ENCODE measurements around the gene PSAPL1.
"Not testable (repeated sequence)": the region's sequence is repeated elsewhere in the genome, so short reads cannot be mapped to it uniquely, and the experiment has no call there.

The PSAPL1 gene

DNA sequence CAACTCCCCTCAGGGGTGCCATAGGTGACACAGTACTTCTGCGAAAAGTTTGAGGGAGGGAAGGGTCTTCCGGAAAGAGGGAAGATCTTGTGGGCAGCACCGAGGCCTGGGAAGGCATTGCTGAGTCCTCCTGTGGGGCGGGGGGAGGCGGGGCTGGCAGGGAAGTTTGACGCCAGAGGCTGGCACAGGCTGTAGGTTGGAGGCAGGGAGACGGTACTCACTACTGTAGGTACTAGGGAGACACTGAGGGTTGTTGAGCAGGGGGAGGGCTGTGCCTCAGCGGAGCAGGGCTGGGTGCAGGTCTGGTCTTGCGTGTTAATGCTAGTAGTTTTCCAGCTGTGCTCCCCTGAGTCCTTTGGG lies 23.3 kb upstream of the PSAPL1 start:
- no peak for DNase-seq

DNA sequence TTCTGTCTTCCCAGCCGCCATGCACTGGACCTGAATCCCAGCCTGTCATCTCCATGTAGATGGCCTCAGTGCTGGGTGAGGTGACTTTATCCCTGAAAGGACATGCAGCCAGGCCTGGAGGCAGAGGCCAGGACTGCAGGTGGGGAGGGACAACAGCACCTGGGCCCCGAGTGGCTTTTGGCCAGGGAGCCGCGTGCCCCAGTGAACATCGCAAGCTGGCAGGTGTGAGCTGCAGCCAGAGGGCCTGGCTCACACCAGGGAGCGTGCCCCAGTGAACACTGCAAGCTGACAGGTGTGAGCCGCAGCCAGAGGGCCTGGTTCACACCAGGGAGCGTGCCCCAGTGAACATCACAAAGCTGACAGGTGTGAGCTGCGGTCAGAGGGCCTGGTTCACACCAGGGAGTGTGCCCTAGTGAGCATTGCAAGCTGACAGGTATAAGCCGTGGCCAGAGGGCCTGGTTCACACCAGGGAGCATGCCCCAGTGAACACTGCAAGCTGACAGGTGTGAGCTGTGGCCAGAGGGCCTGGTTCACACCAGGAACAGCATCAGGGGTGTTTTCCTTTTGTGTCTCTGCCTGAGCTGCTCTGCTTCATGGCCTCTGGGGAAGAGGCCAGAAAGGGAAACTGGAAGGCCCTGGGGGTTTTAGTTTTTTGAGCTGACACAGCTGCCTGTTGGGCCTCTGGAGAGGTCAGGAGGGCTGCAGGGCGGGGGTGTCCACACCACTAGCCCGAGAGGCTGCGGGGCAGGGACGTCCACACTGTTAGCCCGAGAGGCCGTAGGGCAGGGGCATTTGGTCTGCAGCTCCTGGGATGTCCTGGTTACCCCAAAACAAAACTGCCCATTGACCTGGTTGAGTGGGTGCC lies 22.7 kb upstream of the PSAPL1 start:
- DNase-seq: no peak

DNA sequence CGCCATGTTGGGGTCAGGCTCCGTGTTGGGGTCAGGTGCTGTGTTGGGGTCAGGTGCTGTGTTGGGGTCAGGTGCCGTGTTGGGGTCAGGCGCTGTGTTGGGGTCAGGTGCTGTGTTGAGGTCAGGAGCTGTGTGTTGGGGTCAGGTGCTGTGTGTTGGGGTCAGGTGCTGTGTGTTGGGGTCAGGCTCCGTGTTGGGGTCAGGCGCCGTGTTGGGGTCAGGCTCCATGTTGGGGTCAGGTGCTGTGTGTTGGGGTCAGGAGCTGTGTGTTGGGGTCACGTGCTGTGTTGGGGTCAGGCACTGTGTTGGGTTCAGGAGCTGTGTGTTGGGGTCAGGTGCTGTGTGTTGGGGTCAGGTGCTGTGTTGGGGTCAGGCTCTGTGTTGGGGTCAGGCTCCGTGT lies 18.1 kb upstream of the PSAPL1 start:
- DNase-seq: not testable (repeated sequence)

DNA sequence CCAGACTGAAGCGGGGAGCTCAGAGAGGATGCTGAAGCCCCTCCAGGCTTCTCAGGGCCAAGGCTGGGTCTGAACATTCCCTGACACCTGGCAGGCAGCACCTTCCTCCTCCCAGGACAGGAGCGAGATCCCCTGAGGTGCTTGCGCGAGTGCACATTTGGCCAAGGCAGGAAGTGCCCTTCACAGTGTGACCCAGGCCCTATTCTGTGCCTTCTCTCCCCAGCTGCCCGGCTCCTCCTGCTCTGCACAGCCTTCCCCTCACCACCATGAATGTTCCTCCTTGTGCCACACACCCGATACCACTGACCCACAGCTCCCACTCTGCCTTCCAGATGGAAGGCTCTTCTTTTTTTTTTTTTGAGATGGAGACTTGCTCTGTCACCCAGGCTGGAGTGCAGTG lies 17.1 kb upstream of the PSAPL1 start:
- DNase-seq: no peak

DNA sequence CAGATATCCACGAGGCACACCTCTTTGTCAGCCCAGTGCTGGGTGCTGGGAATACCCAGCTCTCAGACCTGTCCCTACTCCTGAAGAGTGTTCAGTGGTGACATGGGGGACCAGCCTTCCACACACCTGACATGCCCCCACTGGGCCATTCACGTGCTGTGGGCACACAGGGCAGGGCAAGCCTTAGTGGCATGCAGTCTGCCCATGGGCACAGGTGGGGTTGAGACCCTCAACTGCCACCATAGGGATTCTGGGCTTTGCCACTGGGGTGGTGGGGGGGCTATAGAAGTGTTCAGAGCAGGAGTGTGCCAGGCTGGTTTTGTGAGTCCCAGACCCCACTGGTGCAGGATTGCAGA lies 16.7 kb upstream of the PSAPL1 start:
- DNase-seq: no peak

DNA sequence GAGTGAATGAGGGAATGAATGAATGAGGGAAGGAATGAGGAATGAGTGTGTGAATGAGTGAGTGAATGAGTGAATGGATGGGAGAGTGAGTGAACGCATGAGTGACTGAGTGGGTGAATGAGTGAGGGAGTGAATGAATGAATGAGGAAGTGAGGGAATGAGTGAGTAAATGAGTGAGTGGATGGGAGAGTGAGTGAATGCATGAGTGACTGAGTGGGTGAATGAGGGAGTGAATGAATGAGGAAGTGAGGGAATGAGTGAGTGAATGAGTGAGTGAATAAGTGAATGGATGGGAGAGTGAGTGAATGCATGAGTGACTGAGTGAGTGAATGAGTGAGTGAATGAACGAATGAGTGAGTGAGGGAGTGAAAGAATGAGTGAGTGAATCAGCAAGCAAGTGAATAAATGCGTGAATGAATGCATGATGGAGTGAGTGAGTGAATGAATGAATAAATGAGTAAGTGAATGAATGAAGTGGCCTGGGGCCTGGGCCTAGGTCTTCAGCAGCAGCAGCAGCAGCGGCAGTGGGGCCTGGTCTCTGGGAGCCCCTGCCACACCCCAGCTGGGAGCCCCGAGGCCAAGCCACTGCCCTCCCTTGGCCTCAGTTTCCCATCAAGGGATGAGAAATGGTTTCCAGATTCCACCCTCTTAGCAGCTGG lies 16.2 kb upstream of the PSAPL1 start:
- DNase-seq: no peak

DNA sequence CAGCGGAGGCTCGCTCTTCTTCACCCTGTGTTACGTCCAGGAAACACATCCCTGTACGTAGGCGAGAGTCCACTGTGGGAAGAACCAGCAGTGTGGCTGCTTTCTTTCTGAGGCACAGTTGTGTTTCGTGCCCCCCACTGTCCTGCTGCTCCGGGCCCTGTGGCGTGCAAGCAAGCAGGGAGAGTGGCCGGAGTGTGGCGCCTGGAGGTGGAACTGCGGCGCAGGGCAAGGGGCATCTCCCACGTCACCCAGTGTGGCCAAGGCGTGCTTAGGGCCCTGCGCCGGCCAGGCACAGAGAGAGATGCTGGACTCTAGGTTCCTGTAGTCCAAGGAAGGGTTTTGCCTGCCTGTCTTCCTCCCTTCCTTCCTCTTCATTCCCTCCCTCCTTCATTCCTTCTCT lies 13.3 kb upstream of the PSAPL1 start:
- DNase-seq: no peak

DNA sequence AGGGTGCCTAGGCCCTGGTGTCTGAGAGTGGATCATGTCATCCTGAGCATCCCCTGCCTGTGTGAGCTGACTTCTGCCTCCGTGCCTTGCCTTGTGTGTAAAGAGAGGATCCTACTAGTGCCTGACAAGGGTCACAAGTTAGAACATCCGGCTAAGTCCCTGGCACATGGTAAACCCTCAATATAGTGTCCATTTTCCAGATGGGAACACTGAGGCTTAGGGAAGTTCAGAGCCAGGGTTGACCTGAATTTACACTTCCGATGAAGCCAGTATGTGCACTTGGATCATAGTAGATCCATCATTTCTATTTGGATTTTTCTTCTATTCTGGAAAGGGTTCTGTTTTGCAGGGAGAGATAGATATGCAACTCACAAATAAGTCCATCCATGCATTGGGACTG lies 12.5 kb upstream of the PSAPL1 start:
- no peak for DNase-seq

DNA sequence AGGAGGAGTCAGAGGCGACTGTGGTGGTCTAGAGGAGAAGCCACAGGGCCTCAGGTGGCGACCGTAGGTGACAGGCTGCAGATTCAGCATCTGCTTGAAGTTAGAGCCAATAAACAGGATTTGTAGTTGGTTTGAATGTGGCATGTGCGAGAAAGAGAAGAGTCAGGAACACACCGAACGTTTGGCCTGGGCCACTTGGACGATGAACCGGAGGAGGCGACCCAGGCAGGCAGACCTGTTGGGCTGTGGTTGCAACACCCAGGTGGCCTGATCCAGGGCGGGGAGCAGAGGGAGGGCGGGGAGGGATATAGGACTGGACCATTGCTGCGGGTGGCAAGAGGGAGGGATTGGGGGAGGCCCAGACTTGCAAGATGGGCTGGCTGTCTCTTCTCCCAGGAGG lies 10.0 kb upstream of the PSAPL1 start:
- no peak for DNase-seq

DNA sequence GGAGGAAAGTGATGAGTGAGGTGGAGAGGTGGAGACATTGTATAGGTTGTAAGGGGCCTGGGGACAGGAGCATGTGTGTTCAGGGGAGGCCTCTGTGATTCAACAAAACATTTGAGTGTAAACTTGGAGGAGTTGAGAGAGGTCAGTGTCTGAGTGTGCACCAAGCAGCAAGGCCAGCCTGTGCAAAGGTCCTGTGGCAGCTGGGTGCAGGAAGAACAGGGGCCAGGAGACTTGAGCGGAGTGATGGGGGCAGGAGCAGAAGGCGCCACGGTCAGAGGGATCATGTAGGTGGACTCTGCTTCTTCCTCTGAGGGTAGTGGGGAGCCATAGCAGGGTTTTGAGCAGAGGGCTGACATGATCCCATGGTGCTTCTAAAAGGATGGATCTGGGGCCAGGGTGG lies 9.6 kb upstream of the PSAPL1 start:
- DNase-seq: no peak

DNA sequence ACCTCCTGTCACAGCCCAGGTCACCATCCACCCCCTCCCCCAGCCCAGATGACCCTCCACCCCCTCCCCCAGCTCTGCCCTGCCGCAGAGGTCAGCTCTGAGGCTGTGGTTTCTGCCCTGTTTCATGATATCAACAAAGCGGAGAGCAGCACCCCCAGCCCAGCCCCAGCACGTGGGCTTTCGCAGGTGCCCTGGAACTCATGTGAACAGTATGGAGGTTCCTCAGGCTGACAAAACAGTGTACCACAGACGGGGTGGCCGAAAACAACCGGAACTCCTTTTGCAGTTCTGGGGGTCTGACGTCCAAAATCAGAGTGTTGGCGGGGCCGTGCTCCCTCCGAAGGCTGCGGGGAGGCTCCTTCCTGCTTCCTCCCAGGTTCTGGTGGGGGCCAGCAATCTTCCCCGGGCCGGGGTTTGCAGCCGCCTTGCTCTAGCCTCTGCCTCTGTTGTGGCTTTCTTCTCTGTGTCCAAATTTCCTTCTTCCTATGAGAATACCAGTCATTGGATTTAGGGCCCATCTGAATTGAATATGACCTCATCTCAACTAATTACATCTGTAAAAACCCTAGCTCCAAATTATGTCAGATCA lies 7.9 kb upstream of the PSAPL1 start:
- DNase-seq: no peak

DNA sequence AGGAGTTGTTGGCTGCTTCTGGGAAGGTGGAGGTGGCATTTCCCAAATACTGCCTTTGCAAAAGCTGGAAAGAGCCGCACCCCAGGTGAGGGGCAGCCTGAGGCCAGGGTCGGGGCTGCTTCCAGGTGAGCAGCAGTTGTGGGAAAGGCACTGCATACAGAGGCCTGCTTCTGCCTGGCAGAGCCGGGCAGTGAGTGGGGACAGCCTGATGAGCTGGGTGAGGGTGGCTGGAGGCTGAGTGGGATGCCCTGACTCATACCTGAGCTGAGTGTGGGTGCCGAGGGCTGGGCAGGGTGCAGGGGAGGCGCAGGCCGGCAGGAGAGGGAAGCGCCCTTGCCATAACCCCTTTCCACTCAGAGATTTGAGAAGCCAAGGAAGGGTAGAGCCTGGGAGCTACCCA lies 6.5 kb upstream of the PSAPL1 start:
- DNase-seq: no peak

DNA sequence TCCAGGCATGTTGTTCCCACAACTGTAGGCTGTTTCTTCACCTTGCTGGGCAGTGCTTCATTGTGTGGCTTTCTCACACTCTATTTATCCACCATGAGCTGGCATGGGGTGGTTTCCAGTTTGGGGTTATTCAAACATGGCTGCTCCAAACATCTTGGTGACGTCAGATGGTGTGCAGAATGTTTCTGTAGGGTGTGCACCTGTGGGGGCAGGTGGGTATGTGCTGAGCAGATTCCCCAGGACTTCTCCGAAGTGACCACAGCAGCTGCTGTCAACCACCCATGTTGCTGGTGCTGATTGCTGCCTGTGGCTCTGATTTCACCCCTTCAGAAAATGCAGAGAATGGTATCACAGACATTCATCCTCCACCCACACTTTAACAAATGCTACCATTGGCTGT lies 5.0 kb upstream of the PSAPL1 start:
- DNase-seq: no peak

DNA sequence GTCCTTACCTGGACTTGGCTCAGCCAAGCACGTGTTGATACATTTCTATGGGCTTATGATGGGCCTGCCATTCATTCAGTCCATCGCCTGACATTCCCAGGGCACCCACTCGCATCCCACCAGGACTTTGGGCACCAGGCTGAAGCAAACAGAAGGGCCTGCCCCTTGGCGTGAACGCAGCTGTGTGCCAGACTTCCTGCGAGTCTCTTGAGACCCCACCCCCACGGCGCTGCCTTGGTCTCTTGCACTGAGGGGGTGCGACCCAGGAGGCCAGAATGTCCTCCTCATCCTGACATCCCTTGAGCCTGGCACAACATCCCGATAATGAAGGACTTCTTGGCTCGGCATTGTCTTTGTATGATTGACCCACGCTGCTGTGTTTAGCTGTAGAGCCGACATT lies 1.5 kb upstream of the PSAPL1 start:
- DNase-seq: no peak

DNA sequence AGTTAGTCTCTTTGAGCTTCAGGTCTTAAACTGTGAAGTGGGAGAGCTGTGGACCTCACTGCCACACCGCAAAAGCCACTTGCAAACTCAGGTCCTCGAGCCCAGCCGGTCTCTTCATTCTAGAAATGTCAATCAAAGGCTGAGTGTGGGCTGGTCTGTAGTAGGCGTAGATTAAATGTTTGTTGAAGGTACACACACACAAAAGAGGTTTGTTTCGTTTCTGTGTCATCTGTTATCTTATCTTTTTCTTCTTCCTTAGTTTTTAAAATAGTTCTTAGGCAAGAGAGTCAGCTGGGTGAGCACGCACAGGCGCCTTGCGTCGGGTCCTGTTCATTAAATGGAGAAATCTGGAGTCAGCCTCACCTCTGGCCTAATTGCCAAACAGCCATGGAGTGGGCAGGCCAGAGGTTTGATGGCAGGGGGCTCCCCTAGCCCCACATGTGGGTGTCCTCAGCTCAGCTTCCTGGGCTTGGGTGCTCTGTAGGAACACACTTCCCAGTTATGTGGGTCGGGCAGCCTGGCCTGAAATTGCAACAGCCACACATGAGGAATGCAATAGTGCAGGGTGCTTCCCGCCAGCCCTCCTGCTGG lies 836 bp upstream of the PSAPL1 start:
- DNase-seq: no peak

DNA sequence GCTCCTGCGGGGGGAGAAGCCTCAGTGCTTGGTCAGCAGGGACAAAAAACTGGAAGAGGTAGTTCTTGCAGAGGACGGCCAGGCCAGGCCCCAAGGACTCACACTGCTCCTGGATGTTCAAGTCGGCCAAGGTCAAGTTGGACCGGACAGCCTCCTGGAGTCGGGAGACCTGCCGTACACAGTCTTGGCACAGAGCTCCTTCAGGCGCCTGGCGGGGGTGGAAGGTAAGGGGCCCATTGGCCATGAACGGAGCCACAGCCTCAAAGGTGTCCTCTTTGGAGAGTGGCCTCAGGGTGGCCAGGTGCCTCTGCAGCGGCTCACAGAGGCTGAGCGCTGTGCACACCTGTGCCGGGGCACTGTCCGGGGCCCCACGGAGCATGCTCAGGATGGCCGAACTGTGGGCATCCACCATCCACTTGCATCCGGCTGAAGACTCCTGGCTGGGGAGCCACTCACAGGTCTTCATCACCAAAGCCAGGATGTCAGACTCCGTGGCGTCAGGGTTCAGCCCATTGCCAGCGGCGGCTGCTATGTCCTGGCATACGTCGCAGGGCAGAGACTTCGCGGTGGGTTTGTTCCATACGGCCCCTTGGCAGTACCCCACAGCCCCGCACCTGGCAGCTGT lies 477 bp downstream of the PSAPL1 start:
- DNase-seq: no peak

DNA sequence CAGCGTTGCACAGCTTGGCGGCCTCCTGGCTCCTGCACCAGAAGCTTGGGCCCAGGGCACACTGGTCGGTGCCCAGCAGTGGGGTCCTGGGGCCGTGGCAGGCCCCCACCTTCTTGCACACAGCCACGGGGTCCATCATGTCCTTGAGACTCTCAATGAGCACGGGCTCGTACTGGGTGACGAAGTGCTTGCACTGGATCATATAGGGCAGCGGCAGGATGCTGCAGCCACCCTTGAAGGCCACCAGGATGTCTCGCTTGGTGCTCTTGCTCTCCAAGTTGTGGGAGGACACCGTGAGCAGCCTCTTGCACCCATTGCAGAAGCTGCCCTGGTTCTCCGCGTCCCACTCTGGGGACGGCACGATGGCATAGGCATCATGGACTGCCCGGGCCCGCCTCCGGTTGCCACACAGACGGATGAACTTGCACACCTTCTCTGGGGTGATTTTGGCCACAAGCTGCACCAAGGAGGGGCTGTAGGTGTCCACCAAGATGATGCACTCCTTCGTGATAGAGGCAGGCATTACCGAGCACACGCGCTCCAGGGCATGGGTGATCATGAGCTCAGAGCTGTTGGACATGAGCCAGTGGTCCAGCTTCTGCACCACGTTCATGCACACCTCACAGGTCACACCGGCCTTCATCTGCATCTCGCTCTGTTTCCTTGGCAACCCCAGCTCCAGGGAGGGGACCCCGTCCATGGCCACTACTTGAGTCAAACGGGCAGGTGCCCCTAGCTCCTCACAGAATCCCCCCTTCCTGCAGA lies 1.2 kb downstream of the PSAPL1 start:
- no peak for DNase-seq

DNA sequence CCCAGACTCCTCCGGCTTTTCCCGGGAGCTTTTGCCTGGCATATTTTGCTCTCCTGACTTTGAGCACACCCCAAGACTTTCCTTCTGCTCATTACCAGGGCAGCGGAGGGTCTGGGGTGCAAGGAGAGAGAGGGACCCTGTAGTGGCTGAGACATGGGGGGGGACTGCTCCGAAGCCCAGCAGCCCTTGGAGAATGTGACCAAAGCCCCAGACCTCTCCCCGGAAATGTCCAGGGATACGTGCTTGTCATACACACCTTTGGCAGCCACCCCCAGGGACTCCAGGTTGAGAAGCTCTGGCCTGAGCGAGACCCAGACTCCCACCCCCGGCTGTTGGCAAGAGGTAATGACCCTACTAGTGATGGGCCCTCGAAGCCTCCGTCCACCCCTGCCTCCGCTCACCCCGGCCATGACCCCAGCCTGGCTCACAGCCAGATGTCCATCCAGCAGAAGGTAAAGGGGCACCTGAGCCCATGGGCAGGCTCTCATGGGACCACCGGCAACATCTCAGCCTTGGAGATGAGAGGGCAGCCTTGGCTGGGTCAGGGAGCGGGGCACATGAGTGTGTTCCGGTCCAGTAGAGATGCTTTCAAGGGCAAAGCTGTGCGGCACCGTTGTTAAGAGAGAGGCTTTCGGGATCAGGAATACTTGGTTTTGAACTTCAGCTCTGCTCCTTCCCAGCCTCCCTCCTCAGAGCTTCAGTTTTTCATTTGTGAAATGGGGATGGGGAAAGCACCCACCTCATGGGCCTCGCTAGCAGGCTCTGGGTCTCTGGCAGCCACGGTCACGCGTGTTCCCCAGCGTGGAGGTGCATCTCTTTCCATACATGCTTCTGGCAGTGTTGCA lies 2.0 kb downstream of the PSAPL1 start:
- DNase-seq: no peak

DNA sequence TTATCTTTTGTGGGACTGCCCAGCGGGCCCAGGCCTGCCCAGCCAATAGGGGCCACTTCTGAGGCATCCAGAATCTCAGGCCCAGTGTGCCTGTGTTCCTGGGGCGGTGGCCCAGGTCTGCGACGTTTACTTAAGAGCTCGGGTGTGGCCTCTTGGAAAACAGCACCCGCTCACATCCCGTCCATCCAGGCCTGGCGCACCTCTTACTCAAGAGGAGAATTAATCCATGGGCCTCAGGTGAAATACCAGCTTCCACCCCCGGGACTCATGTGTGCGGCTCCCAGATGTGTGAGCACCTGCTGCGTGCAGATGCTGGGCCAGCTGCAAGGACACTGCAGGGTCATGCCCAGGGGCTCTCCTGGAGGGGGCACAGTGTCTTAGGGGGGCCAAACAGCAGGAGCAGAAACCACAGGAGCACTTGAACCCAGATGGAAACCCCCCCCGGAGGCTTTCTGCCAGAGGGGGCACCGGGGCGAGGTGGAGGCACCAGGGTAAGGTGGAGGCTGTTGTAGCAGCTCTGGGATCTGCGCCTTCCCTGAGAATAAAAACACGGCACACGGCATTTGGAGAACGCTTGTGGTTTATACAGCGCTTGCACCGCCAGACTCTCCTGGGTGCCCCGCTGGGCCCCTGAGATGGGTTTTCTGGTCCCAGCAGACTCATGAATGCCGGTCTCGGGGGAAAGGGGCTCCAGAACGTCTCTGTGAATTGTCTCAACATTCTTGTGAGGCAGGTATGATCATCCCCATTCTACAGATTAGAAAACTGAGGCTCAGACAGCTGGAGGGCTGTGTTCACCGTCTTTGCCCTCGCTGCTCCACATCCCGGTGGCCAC lies 2.8 kb downstream of the PSAPL1 start:
- no peak for DNase-seq

DNA sequence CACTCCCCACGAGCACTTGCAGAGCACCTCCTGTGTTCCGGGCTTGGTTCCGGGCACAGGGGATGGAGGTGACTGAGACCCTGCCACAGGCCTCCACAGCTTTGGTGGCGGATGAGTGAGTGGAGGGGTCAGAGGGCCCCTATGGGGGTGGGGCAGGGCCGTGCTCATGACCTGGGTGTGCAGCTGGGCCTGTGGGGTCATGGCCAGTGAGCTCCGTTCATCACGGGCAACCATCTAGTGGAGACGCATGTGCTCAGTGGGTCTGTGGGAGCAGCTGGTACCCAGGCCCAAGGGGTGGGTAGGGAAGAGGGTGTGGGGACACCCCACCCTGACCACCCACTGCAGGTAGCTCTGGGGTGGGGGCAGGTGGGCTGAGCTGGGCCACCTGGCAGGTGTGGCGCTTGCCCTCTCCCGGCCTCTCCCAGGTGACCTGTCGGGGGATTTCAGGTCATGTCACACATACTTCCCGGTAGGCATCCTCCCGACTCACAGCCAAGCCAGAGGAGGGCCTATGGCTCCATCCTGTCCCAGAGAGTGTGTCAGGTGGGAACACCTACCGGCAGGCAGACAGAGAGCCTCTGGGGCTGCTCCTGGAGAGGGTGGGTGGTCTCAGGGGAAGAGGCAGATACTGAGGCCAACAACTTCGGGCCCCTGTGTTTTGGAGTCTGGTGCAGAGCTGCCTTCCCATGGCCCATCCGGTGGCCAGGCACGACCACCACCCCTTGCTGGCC lies 3.6 kb downstream of the PSAPL1 start:
- DNase-seq: no peak
